ENCODE data around the gene HEPH.

The HEPH gene

GRCh38 chrX:66262807-66263206 is 98.8 kb downstream of the HEPH start:
- no peaks in the 10 kb centered on the region for H3K27me3 ChIP-seq (ENCODE audit: low read depth)
- no peaks in the 10 kb centered on the region; the same call in 1 of the 2 replicates for H3K9me3 ChIP-seq
- in situ Hi-C loops (cut with MboI; ENCODE audit: low sequenced_read_pairs) = no loop called here
- no peak for DNase-seq (ENCODE audit: low spot score in 2 of 2)
- no peak overlapping the region for H3K4me3 ChIP-seq
- H3K4me1 ChIP-seq = no peaks in the 10 kb centered on the region
- H3K36me3 ChIP-seq (replicated peaks) = no peaks in the 10 kb centered on the region

All from HAP-1 (cell line).